Breast epithelium (tissue), 3 donors: ENCODE results near the gene DMRT1.

ENCODE experiments used
- POLR2A ChIP-seq: fragments of 450-650 bp; IDR thresholded peaks from one replicate; pipeline ENCODE4 v1.6.1; 2016; ENCODE audit warnings: antibody characterized with exemption, mild to moderate bottlenecking, moderate library complexity
- TF ChIP-seq, protein P1 (sequence below), 3 donors: fragments of 450-650 bp; IDR thresholded peaks; one replicate each; pipeline ENCODE4 v1.5.1; 2016 to 2017; ENCODE audit warnings: antibody characterized with exemption in 3 of 3, mild to moderate bottlenecking in 3 of 3, moderate library complexity in 3 of 3

DNA sequence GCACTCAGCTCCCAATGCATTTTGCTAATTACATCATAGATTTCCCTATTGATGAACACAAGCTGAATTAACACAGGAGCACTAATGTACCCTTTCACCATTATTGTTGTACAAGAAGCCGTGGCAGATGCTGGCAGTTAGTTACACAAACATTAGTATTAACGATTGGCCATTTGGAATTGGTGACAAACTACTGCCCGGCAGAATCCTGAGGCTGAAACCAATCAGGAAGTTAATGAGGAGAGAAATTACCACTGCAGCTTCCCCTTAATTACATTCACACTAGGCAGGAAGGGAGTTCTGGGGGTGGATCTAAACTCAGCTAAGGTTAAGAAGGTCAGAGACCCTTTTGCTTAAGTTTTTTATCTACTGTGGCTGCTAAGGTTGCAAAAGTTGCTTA, 125.4 kb downstream of the DMRT1 start:
- TF ChIP-seq, protein P1, sequence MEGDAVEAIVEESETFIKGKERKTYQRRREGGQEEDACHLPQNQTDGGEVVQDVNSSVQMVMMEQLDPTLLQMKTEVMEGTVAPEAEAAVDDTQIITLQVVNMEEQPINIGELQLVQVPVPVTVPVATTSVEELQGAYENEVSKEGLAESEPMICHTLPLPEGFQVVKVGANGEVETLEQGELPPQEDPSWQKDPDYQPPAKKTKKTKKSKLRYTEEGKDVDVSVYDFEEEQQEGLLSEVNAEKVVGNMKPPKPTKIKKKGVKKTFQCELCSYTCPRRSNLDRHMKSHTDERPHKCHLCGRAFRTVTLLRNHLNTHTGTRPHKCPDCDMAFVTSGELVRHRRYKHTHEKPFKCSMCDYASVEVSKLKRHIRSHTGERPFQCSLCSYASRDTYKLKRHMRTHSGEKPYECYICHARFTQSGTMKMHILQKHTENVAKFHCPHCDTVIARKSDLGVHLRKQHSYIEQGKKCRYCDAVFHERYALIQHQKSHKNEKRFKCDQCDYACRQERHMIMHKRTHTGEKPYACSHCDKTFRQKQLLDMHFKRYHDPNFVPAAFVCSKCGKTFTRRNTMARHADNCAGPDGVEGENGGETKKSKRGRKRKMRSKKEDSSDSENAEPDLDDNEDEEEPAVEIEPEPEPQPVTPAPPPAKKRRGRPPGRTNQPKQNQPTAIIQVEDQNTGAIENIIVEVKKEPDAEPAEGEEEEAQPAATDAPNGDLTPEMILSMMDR (IDR thresholded peaks at IDR 0.05), result no peak
- no peak for TF ChIP-seq POLR2A
